ENCODE results near the gene SUCLA2. TPM values are rescaled to one million over a fixed set of nuclear protein-coding genes. Genes with fewer than 3 reads are reported as not detected.
A peak's percentile ranks its signal among the peaks of the same experiment; 100 is the strongest.

SUCLA2 gene
- total RNA-seq, 1 donor from 2014 or later, result 56.9 TPM

GRCh38 chr13:47932950-47933923, 67.8 kb downstream of the SUCLA2 start:
- Mint-ChIP-seq H3K27me3 (no peaks in the 10 kb centered on the region), H3K4me3 (ENCODE audit: low read depth) (peak overlapping the region; percentile 17), H3K4me1 (ENCODE audit: low read depth) (peaks cover 43% of the 10 kb centered on the region), H3K9me3 (ENCODE audit: low read depth) (peaks cover 11% of the 10 kb centered on the region), H3K36me3 (ENCODE audit: insufficient read depth) (peaks cover 21% of the 10 kb centered on the region), H3K27ac (peak overlapping the region; percentile 94)
- DNase-seq (ENCODE audit: low spot score, unreplicated experiment), result no peak
- no peak for TF ChIP-seq CTCF (IDR thresholded peaks at IDR 0.05; ENCODE audit: unreplicated experiment)

GRCh38 chr13:47930649-47931165, 70.4 kb downstream of the SUCLA2 start:
- Mint-ChIP-seq H3K4me1 (ENCODE audit: low read depth) (peaks cover 42% of the 10 kb centered on the region), H3K9me3 (ENCODE audit: low read depth) (no peaks in the 10 kb centered on the region), H3K4me3 (ENCODE audit: low read depth) (no peak overlapping the region), H3K36me3 (ENCODE audit: insufficient read depth) (peaks cover 2% of the 10 kb centered on the region), H3K27me3 (no peaks in the 10 kb centered on the region), H3K27ac (peak overlapping the region; percentile 90)
- DNase-seq (ENCODE audit: low spot score, unreplicated experiment), result no peak
- TF ChIP-seq CTCF (IDR thresholded peaks at IDR 0.05; ENCODE audit: unreplicated experiment), result no peak

- Mint-ChIP-seq H3K27ac (no peak overlapping the region), H3K9me3 (ENCODE audit: low read depth) (peaks cover under 1% of the 10 kb centered on the region), H3K4me3 (ENCODE audit: low read depth) (no peak overlapping the region), H3K36me3 (ENCODE audit: insufficient read depth) (no peaks in the 10 kb centered on the region), H3K4me1 (ENCODE audit: low read depth) (peaks cover 31% of the 10 kb centered on the region), H3K27me3 (no peaks in the 10 kb centered on the region)
- no peak for DNase-seq (ENCODE audit: low spot score, unreplicated experiment)
- TF ChIP-seq CTCF (IDR thresholded peaks at IDR 0.05; ENCODE audit: unreplicated experiment), result no peak
These were observed 71.9 kb downstream of the SUCLA2 start for GRCh38 chr13:47929156-47929555.

- H3K27me3 Mint-ChIP-seq, result no peaks in the 10 kb centered on the region
These were observed 84.0 kb downstream of the SUCLA2 start for GRCh38 chr13:47917022-47917574.

More at GRCh38 chr13:47917022-47917574, 84.0 kb downstream of the SUCLA2 start:
- DNase-seq (ENCODE audit: low spot score, unreplicated experiment), result no peak
- Mint-ChIP-seq H3K27ac (no peak overlapping the region), H3K36me3 (ENCODE audit: insufficient read depth) (peaks cover 14% of the 10 kb centered on the region), H3K4me1 (ENCODE audit: low read depth) (no peaks in the 10 kb centered on the region), H3K4me3 (ENCODE audit: low read depth) (no peak overlapping the region), H3K9me3 (ENCODE audit: low read depth) (peaks cover 36% of the 10 kb centered on the region)
- no peak for TF ChIP-seq CTCF (IDR thresholded peaks at IDR 0.05; ENCODE audit: unreplicated experiment)

Measured in progenitor cell of endocrine pancreas (in vitro differentiated cells).